Hypothalamus (tissue), 51 donors: Measurements from ENCODE around the gene MS4A2.
"Not testable (repeated sequence)": the region's sequence is repeated elsewhere in the genome, so short reads cannot be mapped to it uniquely, and the experiment has no call there.

ENCODE experiments used
- DNase-seq, 51 donors: peaks; one replicate each; lab custom pipeline; 2025; lab: John Stamatoyannopoulos, UW

Gene MS4A2

GRCh38 chr11:60088364-60088763, at the start of gene MS4A2:
Gene MS4A2 (plus strand): TSS chr11:60088664. CDS start chr11:60088766, 102 bp downstream.
- no peak for DNase-seq

GRCh38 chr11:60040109-60040508, 48.4 kb upstream of the MS4A2 start, which contains the start of gene OOSP2:
Gene OOSP2 (plus strand): TSS chr11:60040409. CDS start chr11:60040460, 51 bp downstream.
- DNase-seq = no peak

GRCh38 chr11:60050422-60050821, 38.0 kb upstream of the MS4A2 start:
- not testable (repeated sequence) for DNase-seq

GRCh38 chr11:60050839-60051238, 37.6 kb upstream of the MS4A2 start:
- DNase-seq = not testable (repeated sequence)

- no peak for DNase-seq
Observed at GRCh38 chr11:60056349-60056969, 32.0 kb upstream of the MS4A2 start, which contains the start of gene MS4A3. Gene MS4A3 (plus strand): TSS chr11:60056665. CDS start chr11:60061161, 4,496 bp downstream.

GRCh38 chr11:60059052-60059451, 29.4 kb upstream of the MS4A2 start:
- DNase-seq = no peak

GRCh38 chr11:60059521-60060240, 28.8 kb upstream of the MS4A2 start:
- no peak for DNase-seq

GRCh38 chr11:60064111-60064510, 24.4 kb upstream of the MS4A2 start:
- no peak for DNase-seq

- no peak for DNase-seq
Observed at GRCh38 chr11:60065801-60066200, 22.7 kb upstream of the MS4A2 start.

- DNase-seq = no peak
Observed at GRCh38 chr11:60069450-60069849, 19.0 kb upstream of the MS4A2 start.

GRCh38 chr11:60071644-60072043, 16.8 kb upstream of the MS4A2 start:
- not testable (repeated sequence) for DNase-seq

GRCh38 chr11:60077216-60077817, 11.1 kb upstream of the MS4A2 start:
- no peak for DNase-seq

- no peak for DNase-seq
Observed at GRCh38 chr11:60077981-60078380, 10.5 kb upstream of the MS4A2 start.

- no peak for DNase-seq
Observed at GRCh38 chr11:60078745-60079144, 9.7 kb upstream of the MS4A2 start.

- DNase-seq = no peak
Observed at GRCh38 chr11:60080535-60080934, 7.9 kb upstream of the MS4A2 start.

- no peak for DNase-seq
Observed at GRCh38 chr11:60084631-60085273, 3.7 kb upstream of the MS4A2 start.

- no peak for DNase-seq
Observed at GRCh38 chr11:60085909-60086308, 2.6 kb upstream of the MS4A2 start.

GRCh38 chr11:60087239-60087638, 1.2 kb upstream of the MS4A2 start:
- DNase-seq = no peak

- DNase-seq = no peak
Observed at GRCh38 chr11:60095477-60096120, 7.1 kb downstream of the MS4A2 start.

- no peak for DNase-seq
Observed at GRCh38 chr11:60097189-60097588, 8.7 kb downstream of the MS4A2 start.

GRCh38 chr11:60098508-60098907, 10.0 kb downstream of the MS4A2 start:
- no peak for DNase-seq
